Measurements from ENCODE around the gene MLPH.

DNA sequence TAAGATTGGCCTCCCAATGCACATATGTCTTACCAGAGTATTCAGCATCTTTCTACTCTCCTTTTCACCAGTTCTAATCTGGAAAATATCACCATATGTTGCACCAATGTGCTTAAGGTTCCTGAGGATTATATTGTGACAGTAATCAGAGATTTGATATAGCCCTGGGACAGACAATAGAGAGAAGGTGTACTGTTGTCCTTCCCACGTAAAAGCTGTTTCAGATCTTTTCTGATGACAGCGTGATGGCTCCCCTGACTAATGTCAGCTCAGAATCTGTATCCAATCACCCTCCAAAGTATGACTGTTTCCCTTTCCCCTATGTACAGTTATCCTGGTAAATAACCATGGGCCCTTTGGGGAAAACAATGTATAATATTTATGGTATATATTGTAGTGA lies 9.0 kb upstream of the MLPH start:
- no peak for TF ChIP-seq POLR2A (IDR thresholded peaks at IDR 0.05)
- TF ChIP-seq, protein P1, sequence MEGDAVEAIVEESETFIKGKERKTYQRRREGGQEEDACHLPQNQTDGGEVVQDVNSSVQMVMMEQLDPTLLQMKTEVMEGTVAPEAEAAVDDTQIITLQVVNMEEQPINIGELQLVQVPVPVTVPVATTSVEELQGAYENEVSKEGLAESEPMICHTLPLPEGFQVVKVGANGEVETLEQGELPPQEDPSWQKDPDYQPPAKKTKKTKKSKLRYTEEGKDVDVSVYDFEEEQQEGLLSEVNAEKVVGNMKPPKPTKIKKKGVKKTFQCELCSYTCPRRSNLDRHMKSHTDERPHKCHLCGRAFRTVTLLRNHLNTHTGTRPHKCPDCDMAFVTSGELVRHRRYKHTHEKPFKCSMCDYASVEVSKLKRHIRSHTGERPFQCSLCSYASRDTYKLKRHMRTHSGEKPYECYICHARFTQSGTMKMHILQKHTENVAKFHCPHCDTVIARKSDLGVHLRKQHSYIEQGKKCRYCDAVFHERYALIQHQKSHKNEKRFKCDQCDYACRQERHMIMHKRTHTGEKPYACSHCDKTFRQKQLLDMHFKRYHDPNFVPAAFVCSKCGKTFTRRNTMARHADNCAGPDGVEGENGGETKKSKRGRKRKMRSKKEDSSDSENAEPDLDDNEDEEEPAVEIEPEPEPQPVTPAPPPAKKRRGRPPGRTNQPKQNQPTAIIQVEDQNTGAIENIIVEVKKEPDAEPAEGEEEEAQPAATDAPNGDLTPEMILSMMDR (IDR thresholded peaks at IDR 0.05) = no peak

Data from lower leg skin (tissue), 3 donors.